Right atrium auricular region (tissue), 2 donors: ENCODE measurements around the gene RALA. TPM values are rescaled to one million over a fixed set of nuclear protein-coding genes. Genes with fewer than 3 reads are reported as not detected.

Source experiments
- DNase-seq: peaks from one replicate; pipeline ENCODE4 v3.0.0-alpha.2; 2019; ENCODE audit warnings: low spot score
- H3K27ac ChIP-seq, 2 donors: fragments of 200-600 bp; sonication (generic); 1 replicate in 1 of 2; 2 replicates in 1 of 2; pipeline ENCODE4 v1.5.1; 2016 to 2019
- H3K27me3 ChIP-seq, 2 donors: fragments of 200-600 bp; sonication (generic); one replicate each; pipeline versions ENCODE4 v1.5.1 to v1.6.0; 2017 to 2019
- H3K36me3 ChIP-seq: fragments of 200-600 bp; sonication (generic); one replicate; pipeline ENCODE4 v1.5.1; 2016
- H3K4me1 ChIP-seq, 2 donors: fragments of 200-600 bp; sonication (generic); one replicate each; pipeline versions ENCODE4 v1.5.1 to v1.6.0; 2017 to 2019
- H3K4me3 ChIP-seq, 2 donors: fragments of 200-600 bp; sonication (generic); 1 replicate in 1 of 2; 2 replicates in 1 of 2; pipeline ENCODE4 v1.5.1; 2017 to 2019; ENCODE audit warnings: mild to moderate bottlenecking in 1 of 2, moderate library complexity in 1 of 2
- H3K9me3 ChIP-seq, 2 donors: fragments of 200-600 bp; sonication (generic); one replicate each; pipeline ENCODE4 v1.5.1; 2019
- total RNA-seq, 2 donors: library from RNA; depleted of rRNA; stranded (reverse); fragments of >200 nt; gene quantifications; one replicate each; pipeline ENCODE4 v1.1.0, GENCODE V29; 2016
- TF ChIP-seq, protein P1 (sequence below), 2 donors: fragments of 200-600 bp; sonication (generic); IDR thresholded peaks; one replicate each; pipeline ENCODE4 v1.5.1; 2019; ENCODE audit warnings: antibody characterized with exemption in 2 of 2

RALA gene
- total RNA-seq, 2 donors from 2014 or later = 13.2 to 14.0 TPM

DNA sequence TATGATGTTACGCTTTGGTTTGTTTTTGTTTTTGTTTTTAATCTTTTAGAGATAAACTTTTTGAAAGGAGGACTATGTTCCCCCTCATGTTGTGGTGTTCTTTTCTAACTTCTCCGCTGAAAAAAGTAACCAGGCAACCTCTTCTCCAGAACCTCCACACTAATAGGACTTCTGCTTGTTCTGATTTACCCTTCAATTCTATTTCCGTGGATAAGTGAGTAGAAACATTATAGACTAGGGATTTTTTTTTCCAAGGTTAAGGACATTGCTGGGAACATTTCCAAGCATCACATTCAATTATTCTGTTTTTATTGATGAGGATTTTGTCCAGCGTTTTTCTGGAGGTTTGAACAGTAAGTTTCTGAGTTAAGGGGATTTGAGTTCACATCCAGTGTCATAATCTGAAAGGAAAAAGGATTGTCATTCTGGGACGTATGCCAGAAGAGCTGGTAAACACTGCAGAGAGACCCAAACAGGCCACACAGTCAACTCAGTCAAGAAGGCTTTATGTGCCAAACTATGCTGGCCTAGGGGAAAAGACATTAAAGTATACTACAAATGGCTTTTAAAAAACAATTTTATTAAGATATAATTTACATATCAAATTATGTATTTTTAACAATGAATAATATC lies 28.3 kb upstream of the RALA start:
- peaks cover 0 to 2% of the 10 kb centered on the region in 2 donors for H3K4me1 ChIP-seq
- no peak for DNase-seq
- no peak overlapping the region for H3K4me3 ChIP-seq
- H3K9me3 ChIP-seq = no peaks in the 10 kb centered on the region
- TF ChIP-seq, protein P1, sequence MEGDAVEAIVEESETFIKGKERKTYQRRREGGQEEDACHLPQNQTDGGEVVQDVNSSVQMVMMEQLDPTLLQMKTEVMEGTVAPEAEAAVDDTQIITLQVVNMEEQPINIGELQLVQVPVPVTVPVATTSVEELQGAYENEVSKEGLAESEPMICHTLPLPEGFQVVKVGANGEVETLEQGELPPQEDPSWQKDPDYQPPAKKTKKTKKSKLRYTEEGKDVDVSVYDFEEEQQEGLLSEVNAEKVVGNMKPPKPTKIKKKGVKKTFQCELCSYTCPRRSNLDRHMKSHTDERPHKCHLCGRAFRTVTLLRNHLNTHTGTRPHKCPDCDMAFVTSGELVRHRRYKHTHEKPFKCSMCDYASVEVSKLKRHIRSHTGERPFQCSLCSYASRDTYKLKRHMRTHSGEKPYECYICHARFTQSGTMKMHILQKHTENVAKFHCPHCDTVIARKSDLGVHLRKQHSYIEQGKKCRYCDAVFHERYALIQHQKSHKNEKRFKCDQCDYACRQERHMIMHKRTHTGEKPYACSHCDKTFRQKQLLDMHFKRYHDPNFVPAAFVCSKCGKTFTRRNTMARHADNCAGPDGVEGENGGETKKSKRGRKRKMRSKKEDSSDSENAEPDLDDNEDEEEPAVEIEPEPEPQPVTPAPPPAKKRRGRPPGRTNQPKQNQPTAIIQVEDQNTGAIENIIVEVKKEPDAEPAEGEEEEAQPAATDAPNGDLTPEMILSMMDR (IDR thresholded peaks at IDR 0.05) = no peak
- H3K36me3 ChIP-seq = no peaks in the 10 kb centered on the region
- H3K27ac ChIP-seq = no peak overlapping the region
- H3K27me3 ChIP-seq = no peaks in the 10 kb centered on the region

DNA sequence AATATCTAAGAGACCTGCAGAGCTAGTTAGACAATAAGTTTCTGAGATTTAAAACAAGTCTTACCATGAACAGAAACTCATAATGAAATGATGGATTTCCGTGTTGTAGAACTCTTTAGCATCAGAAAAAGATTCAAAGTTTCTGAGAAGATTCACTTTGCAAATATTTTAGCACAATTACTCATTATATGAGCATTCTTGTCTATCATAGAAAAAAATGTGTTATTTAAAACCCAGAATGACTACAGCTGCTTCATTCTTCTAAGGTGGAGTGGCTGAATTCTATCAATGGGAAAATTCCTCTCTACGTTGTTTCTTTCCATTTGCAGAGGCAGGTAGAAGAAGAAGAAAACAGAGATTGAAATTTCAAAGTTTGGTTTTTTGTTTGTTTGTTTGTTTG lies 21.0 kb upstream of the RALA start:
- H3K4me3 ChIP-seq = no peak overlapping the region
- H3K4me1 ChIP-seq = no peaks in the 10 kb centered on the region
- H3K27me3 ChIP-seq = no peaks in the 10 kb centered on the region
- no peaks in the 10 kb centered on the region for H3K9me3 ChIP-seq
- no peaks in the 10 kb centered on the region for H3K36me3 ChIP-seq
- TF ChIP-seq, protein P1 (IDR thresholded peaks at IDR 0.05) = no peak
- H3K27ac ChIP-seq = no peak overlapping the region
- DNase-seq = no peak

GRCh38 chr7:39603924-39604323 lies 19.4 kb upstream of the RALA start:
- Histone ChIP-seq H3K9me3 (no peaks in the 10 kb centered on the region), H3K4me3 (no peak overlapping the region), H3K4me1 (no peaks in the 10 kb centered on the region), H3K36me3 (no peaks in the 10 kb centered on the region), H3K27ac (no peak overlapping the region), H3K27me3 (no peaks in the 10 kb centered on the region)
- no peak for DNase-seq
- TF ChIP-seq, protein P1 (IDR thresholded peaks at IDR 0.05) = no peak

GRCh38 chr7:39605087-39605486 lies 18.3 kb upstream of the RALA start:
- Histone ChIP-seq H3K27me3 (no peaks in the 10 kb centered on the region), H3K9me3 (no peaks in the 10 kb centered on the region), H3K27ac (no peak overlapping the region), H3K4me1 (peaks cover 0 to 6% of the 10 kb centered on the region in 2 donors), H3K4me3 (no peak overlapping the region), H3K36me3 (no peaks in the 10 kb centered on the region)
- TF ChIP-seq, protein P1 (IDR thresholded peaks at IDR 0.05) = no peak
- DNase-seq = no peak

DNA sequence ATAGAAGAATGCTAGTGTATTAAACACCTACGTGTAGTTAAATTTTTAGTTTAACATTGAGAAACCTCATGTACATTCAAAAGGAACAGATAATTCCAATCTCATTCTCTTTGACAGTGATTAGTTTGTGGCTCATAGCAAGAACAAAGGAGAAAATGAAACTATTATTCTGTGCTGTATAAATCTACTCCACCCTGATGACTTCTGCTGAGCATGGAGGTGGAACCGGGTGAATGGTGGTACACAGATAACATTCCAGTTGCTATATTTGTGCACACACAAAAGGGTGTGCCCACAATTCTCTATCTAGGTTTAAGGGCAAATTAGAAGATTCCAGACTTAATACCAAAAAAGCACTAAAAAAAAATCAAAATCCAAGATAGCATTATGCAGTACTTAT lies 17.0 kb upstream of the RALA start:
- Histone ChIP-seq H3K36me3 (no peaks in the 10 kb centered on the region), H3K4me1 (peaks cover 0 to 7% of the 10 kb centered on the region in 2 donors), H3K27me3 (no peaks in the 10 kb centered on the region), H3K27ac (no peak overlapping the region), H3K9me3 (no peaks in the 10 kb centered on the region), H3K4me3 (no peak overlapping the region)
- no peak for DNase-seq
- TF ChIP-seq, protein P1 (IDR thresholded peaks at IDR 0.05) = no peak

GRCh38 chr7:39606941-39607340 lies 16.4 kb upstream of the RALA start:
- Histone ChIP-seq H3K9me3 (no peaks in the 10 kb centered on the region), H3K27me3 (no peaks in the 10 kb centered on the region), H3K4me1 (peaks cover 0 to 7% of the 10 kb centered on the region in 2 donors), H3K4me3 (no peak overlapping the region), H3K27ac (no peak overlapping the region), H3K36me3 (no peaks in the 10 kb centered on the region)
- TF ChIP-seq, protein P1 (IDR thresholded peaks at IDR 0.05) = no peak
- no peak for DNase-seq
